ENCODE results near the gene PGGT1B.
A peak's percentile ranks its signal among the peaks of the same experiment; 100 is the strongest.

The PGGT1B gene

DNA sequence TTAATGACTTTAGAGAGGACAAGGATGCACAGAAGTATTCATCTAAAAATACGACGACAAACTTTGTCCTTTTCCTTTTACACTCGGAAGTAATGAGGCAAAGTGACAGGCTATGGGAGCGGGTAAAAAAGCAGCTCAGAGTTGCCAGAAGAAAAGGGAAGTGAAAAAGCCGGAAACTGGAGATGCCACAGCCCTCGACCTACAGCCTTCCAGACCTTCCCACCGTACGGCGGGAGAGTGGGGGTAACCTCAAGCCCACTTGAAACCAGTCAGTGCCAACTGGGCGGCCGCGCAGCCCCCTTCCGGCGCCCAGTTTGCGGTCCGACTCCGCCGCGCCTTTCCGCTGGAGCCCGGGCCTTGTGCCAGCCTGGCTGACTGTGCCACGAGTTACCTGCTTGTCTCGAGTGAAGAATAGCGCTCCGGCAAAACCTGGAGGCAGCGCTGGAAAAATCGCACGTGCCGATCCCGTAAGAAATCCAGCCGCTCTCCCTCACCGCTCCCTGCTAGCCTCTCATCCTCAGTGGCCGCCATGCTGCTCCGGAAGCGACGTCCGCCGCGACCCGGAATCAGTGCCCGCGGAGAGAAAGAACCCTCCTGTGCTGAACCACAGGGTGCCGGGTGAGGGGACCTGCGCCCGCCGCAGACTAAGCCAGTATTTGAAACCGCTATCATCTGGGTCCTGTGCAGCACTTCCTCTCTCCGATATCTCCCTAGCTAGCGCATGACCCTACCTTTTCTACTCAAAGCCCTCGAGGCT, at the start of gene PGGT1B:
PGGT1B (minus strand) TSS at position 557 of the 757 bp plus-strand sequence; CDS start at position 531, 26 bp downstream.
- peak within 1 kb of the TSS; percentile 94 for H3K4me3 ChIP-seq
- TF ChIP-seq Cebpa-rat (IDR thresholded peaks at IDR 0.05), result no peak
- H3K9ac ChIP-seq, result peak within 1 kb of the TSS; percentile 89
- H3K27ac ChIP-seq, result peak within 1 kb of the TSS; percentile 96
- peaks cover 29% of the 10 kb centered on the region for H3K36me3 ChIP-seq
- H3K27me3 ChIP-seq, result no peaks in the 10 kb centered on the region
- H3K4me1 ChIP-seq, result peaks cover 23% of the 10 kb centered on the region
- peak within 1 kb of the TSS; percentile 87 for H3K4me2 ChIP-seq
- H3K9me3 ChIP-seq, result no peaks in the 10 kb centered on the region
- peaks cover 29% of the 10 kb centered on the region for H4K20me1 ChIP-seq

DNA sequence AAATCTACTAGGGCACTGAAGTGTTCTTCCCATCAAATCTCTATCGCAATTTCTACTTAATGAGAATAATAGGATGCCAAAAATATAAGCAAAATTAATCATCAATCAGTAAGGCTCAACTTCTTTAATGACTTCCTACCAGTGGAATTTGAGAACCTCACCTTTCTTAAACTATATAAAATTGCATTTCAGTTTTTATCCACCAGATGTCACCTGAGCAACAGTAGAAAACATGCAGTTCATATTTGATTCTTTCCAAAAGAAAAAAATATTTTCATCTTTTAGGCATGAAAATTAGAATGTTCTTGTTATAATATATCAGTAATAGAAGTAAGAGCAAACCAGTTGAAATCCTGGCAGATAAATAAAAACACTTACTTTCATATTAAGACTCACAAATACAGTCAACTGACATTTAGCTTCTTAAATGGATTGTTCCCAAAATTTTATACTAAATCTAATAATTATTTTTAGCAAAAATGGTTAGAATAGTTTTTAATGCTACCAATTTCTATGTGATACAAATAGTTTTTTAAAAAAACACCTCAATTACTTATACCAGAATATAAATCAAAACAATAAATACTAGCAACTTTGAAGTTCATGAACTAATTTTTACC, 47.2 kb upstream of the PGGT1B start:
- Histone ChIP-seq H3K4me2 (no peak overlapping the region), H3K9me3 (no peaks in the 10 kb centered on the region), H3K4me3 (no peak overlapping the region), H3K27me3 (no peaks in the 10 kb centered on the region), H3K9ac (no peak overlapping the region), H3K36me3 (no peaks in the 10 kb centered on the region), H3K27ac (no peak overlapping the region), H4K20me1 (no peaks in the 10 kb centered on the region), H3K4me1 (no peaks in the 10 kb centered on the region)
- TF ChIP-seq Cebpa-rat (IDR thresholded peaks at IDR 0.05), result no peak

DNA sequence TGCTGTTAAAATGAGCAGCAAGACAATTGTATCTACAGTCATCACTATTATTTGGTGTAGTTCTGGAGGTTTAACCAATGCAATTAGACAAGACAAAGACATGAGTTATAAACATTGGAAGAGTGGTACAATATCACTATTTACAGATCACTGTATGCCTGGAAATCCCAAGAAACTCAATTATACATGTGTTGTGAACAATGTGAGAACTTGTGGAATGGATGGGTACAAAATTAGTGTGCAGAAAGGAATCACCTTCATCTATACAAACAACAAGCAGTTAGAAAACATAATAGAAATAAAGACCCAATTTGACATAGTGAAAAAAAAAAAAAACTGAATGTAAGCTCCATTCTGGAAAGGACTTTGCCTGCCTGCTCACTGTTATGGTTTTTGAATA, 46.1 kb upstream of the PGGT1B start:
- Histone ChIP-seq H3K4me1 (no peaks in the 10 kb centered on the region), H3K4me2 (no peak overlapping the region), H3K36me3 (no peaks in the 10 kb centered on the region), H3K27ac (no peak overlapping the region), H3K4me3 (no peak overlapping the region), H4K20me1 (no peaks in the 10 kb centered on the region), H3K9me3 (no peaks in the 10 kb centered on the region), H3K27me3 (no peaks in the 10 kb centered on the region), H3K9ac (no peak overlapping the region)
- TF ChIP-seq Cebpa-rat (IDR thresholded peaks at IDR 0.05), result no peak

DNA sequence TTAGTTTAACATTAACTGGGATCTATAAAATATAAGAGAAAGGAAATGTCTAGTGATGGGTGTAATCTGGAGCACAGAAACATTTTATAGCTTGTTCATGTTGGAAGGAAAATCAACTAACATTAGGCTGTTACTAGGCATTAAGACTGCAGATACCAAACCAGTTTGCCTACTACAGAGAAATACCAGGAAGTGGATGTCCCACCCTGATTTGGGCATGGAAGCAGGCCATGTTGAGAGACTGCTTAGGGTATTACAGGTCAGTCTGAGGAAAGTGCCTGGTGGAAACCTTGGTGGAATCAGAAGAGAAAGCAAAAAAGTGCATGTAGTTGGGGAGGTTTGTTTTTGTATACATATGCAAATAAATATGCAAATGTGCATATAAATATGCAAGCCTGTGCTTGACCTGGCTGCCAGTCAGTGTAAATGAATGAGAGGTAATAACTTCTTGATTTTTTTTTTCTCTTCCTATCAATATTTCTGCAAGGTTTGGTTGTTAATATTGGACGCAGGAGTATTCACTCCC, 43.4 kb upstream of the PGGT1B start:
- H3K27me3 ChIP-seq, result no peaks in the 10 kb centered on the region
- H3K4me1 ChIP-seq, result no peaks in the 10 kb centered on the region
- H3K36me3 ChIP-seq, result no peaks in the 10 kb centered on the region
- no peaks in the 10 kb centered on the region for H4K20me1 ChIP-seq
- H3K4me3 ChIP-seq, result no peak overlapping the region
- H3K9me3 ChIP-seq, result no peaks in the 10 kb centered on the region
- no peak overlapping the region for H3K27ac ChIP-seq
- TF ChIP-seq Cebpa-rat (IDR thresholded peaks at IDR 0.05), result no peak
- no peak overlapping the region for H3K9ac ChIP-seq
- no peak overlapping the region for H3K4me2 ChIP-seq

DNA sequence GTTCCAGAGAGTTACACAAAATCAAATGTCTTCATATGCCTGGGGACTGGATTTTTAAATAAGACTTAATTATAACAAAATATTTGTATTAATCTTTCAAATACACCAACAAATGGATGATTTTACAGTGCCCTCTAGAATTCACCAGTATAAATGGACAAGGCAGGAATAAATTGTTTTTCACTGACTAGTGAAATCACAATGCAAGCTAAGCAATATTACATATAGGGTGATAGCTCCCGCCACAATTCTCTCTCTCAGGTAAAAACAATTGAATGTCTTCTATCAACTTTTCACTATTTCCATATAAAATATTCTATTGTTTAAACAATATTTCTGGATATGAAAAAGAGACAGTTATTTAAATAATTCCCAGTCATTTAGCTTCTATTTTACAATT, 41.8 kb upstream of the PGGT1B start:
- H3K9ac ChIP-seq, result no peak overlapping the region
- no peak for TF ChIP-seq Cebpa-rat (IDR thresholded peaks at IDR 0.05)
- no peaks in the 10 kb centered on the region for H3K27me3 ChIP-seq
- H4K20me1 ChIP-seq, result no peaks in the 10 kb centered on the region
- no peak overlapping the region for H3K4me2 ChIP-seq
- no peaks in the 10 kb centered on the region for H3K9me3 ChIP-seq
- no peaks in the 10 kb centered on the region for H3K36me3 ChIP-seq
- H3K4me3 ChIP-seq, result no peak overlapping the region
- H3K4me1 ChIP-seq, result no peaks in the 10 kb centered on the region
- H3K27ac ChIP-seq, result no peak overlapping the region

DNA sequence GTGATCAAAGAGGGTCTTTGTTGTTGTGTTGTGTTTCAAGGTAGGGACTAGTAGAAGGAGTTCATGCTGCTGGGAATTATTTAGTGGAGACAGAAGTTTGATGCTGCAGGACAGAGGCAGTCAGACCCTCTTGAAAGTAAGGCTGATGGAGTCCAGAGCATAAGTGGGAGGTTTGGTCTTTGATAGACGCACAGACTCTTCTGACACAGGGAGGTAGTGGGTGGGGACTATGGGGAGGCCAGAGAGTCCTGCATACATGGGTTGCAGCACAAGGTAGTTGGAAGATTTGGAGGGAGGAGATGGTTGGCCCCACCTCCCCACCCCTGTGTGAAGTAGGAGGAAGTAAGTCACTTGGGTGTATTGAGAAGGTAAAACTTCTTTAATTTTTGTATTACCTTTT, 36.1 kb upstream of the PGGT1B start:
- Histone ChIP-seq H3K36me3 (no peaks in the 10 kb centered on the region), H3K27me3 (no peaks in the 10 kb centered on the region), H3K4me1 (peaks cover 12% of the 10 kb centered on the region), H3K4me3 (no peak overlapping the region), H3K27ac (no peak overlapping the region), H3K9ac (no peak overlapping the region), H4K20me1 (no peaks in the 10 kb centered on the region), H3K4me2 (no peak overlapping the region), H3K9me3 (no peaks in the 10 kb centered on the region)
- no peak for TF ChIP-seq Cebpa-rat (IDR thresholded peaks at IDR 0.05)

DNA sequence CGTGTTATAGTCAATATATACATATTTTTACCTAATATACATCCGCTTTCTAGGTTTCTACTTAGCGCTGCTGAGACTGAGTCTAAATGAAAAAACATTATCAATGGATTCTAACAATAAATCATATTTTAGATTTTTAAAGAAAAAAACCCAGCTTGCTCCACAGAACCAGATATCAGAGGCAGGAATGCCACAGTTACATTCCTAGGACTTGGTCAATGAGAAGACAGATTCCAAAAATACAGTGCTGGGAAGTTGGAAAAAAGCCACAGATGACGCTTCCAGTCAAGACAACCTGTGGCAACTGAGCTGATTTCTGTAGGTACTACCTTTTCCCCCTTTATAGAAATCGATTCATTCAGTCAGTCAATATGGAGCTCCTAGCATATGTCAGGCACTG, 34.4 kb upstream of the PGGT1B start:
- no peaks in the 10 kb centered on the region for H4K20me1 ChIP-seq
- no peak overlapping the region for H3K4me2 ChIP-seq
- H3K4me3 ChIP-seq, result no peak overlapping the region
- H3K27me3 ChIP-seq, result no peaks in the 10 kb centered on the region
- H3K4me1 ChIP-seq, result peaks cover 12% of the 10 kb centered on the region
- H3K36me3 ChIP-seq, result 0 out of 2 replicates have a peak, but pooled peaks cover 8% of the 10 kb centered on the region
- H3K9me3 ChIP-seq, result peaks cover 10% of the 10 kb centered on the region
- H3K9ac ChIP-seq, result no peak overlapping the region
- TF ChIP-seq Cebpa-rat (IDR thresholded peaks at IDR 0.05), result no peak
- H3K27ac ChIP-seq, result no peak overlapping the region

DNA sequence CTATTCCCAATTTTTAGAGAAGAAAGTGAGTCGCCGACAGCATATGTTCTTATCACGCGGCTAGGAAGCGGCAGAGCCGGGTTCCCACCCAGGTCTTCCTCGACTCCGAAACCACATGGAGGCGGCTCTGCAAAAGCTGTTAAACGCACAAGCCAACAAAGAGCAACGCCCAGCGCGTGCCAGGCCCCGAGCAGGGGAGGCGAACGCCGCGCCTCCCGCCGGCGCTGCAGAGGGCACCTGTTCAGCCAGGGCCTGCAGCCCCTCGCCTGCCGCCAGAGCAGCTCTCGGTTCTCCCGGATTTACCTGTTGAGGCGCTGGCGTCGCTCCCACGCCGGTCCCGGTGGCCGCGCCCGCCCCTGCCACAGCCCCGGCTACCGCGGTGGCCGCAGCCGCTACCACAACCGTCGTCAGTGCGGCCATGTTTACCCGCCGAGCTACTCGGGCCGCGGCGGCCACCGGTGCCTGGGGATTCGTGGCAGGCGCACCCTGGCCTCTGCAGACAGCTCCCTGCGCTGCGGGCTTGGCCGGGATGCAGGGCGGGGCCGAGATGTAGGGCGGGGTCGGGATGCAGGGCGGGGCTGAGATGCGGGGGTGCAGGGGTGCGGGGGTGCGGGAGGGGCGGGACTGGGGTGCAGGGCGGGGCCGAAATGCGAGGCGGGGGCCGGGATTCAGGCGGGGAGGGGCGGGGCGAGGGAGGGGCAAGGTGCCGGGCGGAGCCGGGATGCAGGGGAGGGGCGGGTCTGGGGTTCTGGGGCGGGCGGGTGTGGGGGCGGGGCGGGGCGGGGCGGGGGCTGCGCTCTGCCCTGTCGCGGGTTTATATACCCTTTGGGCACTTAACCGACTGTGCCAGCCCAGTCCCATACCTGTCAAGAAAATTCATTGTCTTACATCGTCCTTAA, 33.7 kb upstream of the PGGT1B start, which contains the start of gene CCDC112:
CCDC112 (minus strand) TSS at position 531 of the 899 bp plus-strand sequence; CDS start at position 420, 111 bp downstream.
- Histone ChIP-seq H3K36me3 (0 out of 2 replicates have a peak, but pooled peaks cover 8% of the 10 kb centered on the region), H3K9ac (peak within 1 kb of the TSS; percentile 81), H3K4me1 (peaks cover 12% of the 10 kb centered on the region), H3K9me3 (peaks cover 16% of the 10 kb centered on the region), H4K20me1 (no peaks in the 10 kb centered on the region), H3K4me2 (peak within 1 kb of the TSS; percentile 95), H3K4me3 (peak within 1 kb of the TSS; percentile 85), H3K27ac (peak within 1 kb of the TSS; percentile 80), H3K27me3 (no peaks in the 10 kb centered on the region)
- TF ChIP-seq Cebpa-rat (IDR thresholded peaks at IDR 0.05), result no peak

DNA sequence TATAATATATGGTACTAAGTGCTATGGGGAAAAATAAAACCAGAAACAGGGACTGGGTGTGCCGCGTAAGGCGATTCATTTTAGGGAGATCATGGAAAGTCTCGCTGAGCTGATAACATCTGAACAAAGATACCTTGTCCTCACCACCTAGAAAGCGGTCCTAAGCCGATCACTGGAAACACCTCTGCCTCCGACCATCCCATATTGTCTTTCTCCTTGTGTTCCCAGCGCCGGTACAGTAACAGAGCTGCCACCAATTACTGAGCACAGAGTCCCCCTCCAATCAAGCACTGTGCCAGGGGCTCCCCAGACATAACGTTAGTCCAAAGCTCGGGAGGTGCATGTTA, 33.1 kb upstream of the PGGT1B start:
- Histone ChIP-seq H3K27me3 (no peaks in the 10 kb centered on the region), H3K4me2 (peak overlapping the region; percentile 95), H3K36me3 (0 out of 2 replicates have a peak, but pooled peaks cover 8% of the 10 kb centered on the region), H3K9me3 (peaks cover 16% of the 10 kb centered on the region), H3K4me1 (peaks cover 12% of the 10 kb centered on the region), H4K20me1 (no peaks in the 10 kb centered on the region), H3K9ac (peak overlapping the region; percentile 81), H3K4me3 (peak overlapping the region; percentile 85), H3K27ac (peak overlapping the region; percentile 80)
- TF ChIP-seq Cebpa-rat (IDR thresholded peaks at IDR 0.05), result no peak
